Measurements from ENCODE around the gene NPPB.

Gene NPPB

GRCh38 chr1:11838349-11839272 lies 20.1 kb downstream of the NPPB start:
- Histone ChIP-seq H3K27me3 (replicated peaks; ENCODE audit: control insufficient read depth, insufficient read depth, low read length) (no peaks in the 10 kb centered on the region), H3K36me3 (ENCODE audit: control insufficient read depth, insufficient read depth, low read length) (peaks cover 53% of the 10 kb centered on the region), H3K4me3 (replicated peaks; ENCODE audit: low read depth, low read length) (no peak overlapping the region)
- peak; percentile 37 for DNase-seq (ENCODE audit: extremely low read depth, insufficient read length)
- TF ChIP-seq CTCF (IDR thresholded peaks at IDR 0.05; ENCODE audit: insufficient read depth, low read length, poor library complexity, severe bottlenecking), result peak; percentile 99

- peaks cover 56% of the 10 kb centered on the region for H3K36me3 ChIP-seq (ENCODE audit: control insufficient read depth, insufficient read depth, low read length)
- H3K27me3 ChIP-seq (replicated peaks; ENCODE audit: control insufficient read depth, insufficient read depth, low read length), result no peaks in the 10 kb centered on the region
- no peak for DNase-seq (ENCODE audit: extremely low read depth, insufficient read length)
- no peak overlapping the region for H3K4me3 ChIP-seq (replicated peaks; ENCODE audit: low read depth, low read length)
- no peak for TF ChIP-seq CTCF (IDR thresholded peaks at IDR 0.05; ENCODE audit: insufficient read depth, low read length, poor library complexity, severe bottlenecking)
Measured at GRCh38 chr1:11837767-11838348, 20.9 kb downstream of the NPPB start.

- Histone ChIP-seq H3K36me3 (ENCODE audit: control insufficient read depth, insufficient read depth, low read length) (peaks cover 57% of the 10 kb centered on the region), H3K4me3 (replicated peaks; ENCODE audit: low read depth, low read length) (no peak overlapping the region), H3K27me3 (replicated peaks; ENCODE audit: control insufficient read depth, insufficient read depth, low read length) (no peaks in the 10 kb centered on the region)
- no peak for TF ChIP-seq CTCF (IDR thresholded peaks at IDR 0.05; ENCODE audit: insufficient read depth, low read length, poor library complexity, severe bottlenecking)
- DNase-seq (ENCODE audit: extremely low read depth, insufficient read length), result no peak
Measured at GRCh38 chr1:11836955-11837766, 21.6 kb downstream of the NPPB start.

GRCh38 chr1:11835441-11836225 lies 23.1 kb downstream of the NPPB start:
- Histone ChIP-seq H3K36me3 (ENCODE audit: control insufficient read depth, insufficient read depth, low read length) (peaks cover 53% of the 10 kb centered on the region), H3K4me3 (replicated peaks; ENCODE audit: low read depth, low read length) (no peak overlapping the region), H3K27me3 (replicated peaks; ENCODE audit: control insufficient read depth, insufficient read depth, low read length) (no peaks in the 10 kb centered on the region)
- no peak for TF ChIP-seq CTCF (IDR thresholded peaks at IDR 0.05; ENCODE audit: insufficient read depth, low read length, poor library complexity, severe bottlenecking)
- no peak for DNase-seq (ENCODE audit: extremely low read depth, insufficient read length)

- no peak for DNase-seq (ENCODE audit: extremely low read depth, insufficient read length)
- Histone ChIP-seq H3K27me3 (replicated peaks; ENCODE audit: control insufficient read depth, insufficient read depth, low read length) (no peaks in the 10 kb centered on the region), H3K4me3 (replicated peaks; ENCODE audit: low read depth, low read length) (no peak overlapping the region), H3K36me3 (ENCODE audit: control insufficient read depth, insufficient read depth, low read length) (peaks cover 50% of the 10 kb centered on the region)
- no peak for TF ChIP-seq CTCF (IDR thresholded peaks at IDR 0.05; ENCODE audit: insufficient read depth, low read length, poor library complexity, severe bottlenecking)
Measured at GRCh38 chr1:11833900-11834299, 24.8 kb downstream of the NPPB start.
